ENCODE measurements around the gene ALDH9A1. TPM values are rescaled to one million over a fixed set of nuclear protein-coding genes. Genes with fewer than 3 reads are reported as not detected.
"Not testable (repeated sequence)": the region's sequence is repeated elsewhere in the genome, so short reads cannot be mapped to it uniquely, and the experiment has no call there.

The ALDH9A1 gene
- polyA plus RNA-seq, 4 donors: 53.0 to 73.2 (median 60.3) TPM

- no peak for FAIRE-seq
- Histone ChIP-seq H3K9me3 (ENCODE audit: control insufficient read depth in 2 of 2, insufficient read depth in 1 of 2, low read depth in 1 of 2, low read length in 1 of 2) (peaks cover 0 to 4% of the 10 kb centered on the region in 2 donors), H3K36me3 (ENCODE audit: control insufficient read depth in 3 of 3, insufficient read depth in 2 of 3, low read depth in 1 of 3, low read length in 3 of 3) (peaks cover 12 to 20% (median 20%) of the 10 kb centered on the region in 3 donors), H3K27me3 (ENCODE audit: control insufficient read depth in 3 of 3, insufficient read depth in 3 of 3, low read length in 3 of 3) (no peaks in the 10 kb centered on the region), H3K4me1 (ENCODE audit: control insufficient read depth in 3 of 3, insufficient read depth in 2 of 3, low read depth in 1 of 3, low read length in 2 of 3) (no peaks in the 10 kb centered on the region), H3K27ac (ENCODE audit: low read depth in 1 of 3, low read length in 2 of 3) (no peak overlapping the region), H3K4me3 (ENCODE audit: low read depth in 1 of 3, low read length in 3 of 3) (no peak overlapping the region)
- no peak for DNase-seq
- WGBS, 3 donors: 0 to 61% (median 10%) methylated on average over 1 of the region's 1 CpG
These were observed 14.4 kb downstream of the ALDH9A1 start for GRCh38 chr1:165683848-165684485.

- DNase-seq; H3K4me1 ChIP-seq (ENCODE audit: control insufficient read depth in 3 of 3, insufficient read depth in 2 of 3, low read depth in 1 of 3, low read length in 2 of 3); FAIRE-seq; H3K27me3 ChIP-seq (ENCODE audit: control insufficient read depth in 3 of 3, insufficient read depth in 3 of 3, low read length in 3 of 3); H3K9me3 ChIP-seq (ENCODE audit: control insufficient read depth in 2 of 2, insufficient read depth in 1 of 2, low read depth in 1 of 2, low read length in 1 of 2); H3K27ac ChIP-seq (ENCODE audit: low read depth in 1 of 3, low read length in 2 of 3); H3K4me3 ChIP-seq (ENCODE audit: low read depth in 1 of 3, low read length in 3 of 3): not testable (repeated sequence)
- peaks cover 14 to 30% (median 25%) of the 10 kb centered on the region in 3 donors for H3K36me3 ChIP-seq (ENCODE audit: control insufficient read depth in 3 of 3, insufficient read depth in 2 of 3, low read depth in 1 of 3, low read length in 3 of 3)
- WGBS, 3 donors: 94 to 99% (median 97%) methylated on average over 4 of the region's 4 CpGs
These were observed 17.6 kb downstream of the ALDH9A1 start for GRCh38 chr1:165680773-165681172.

GRCh38 chr1:165680303-165680702, 18.1 kb downstream of the ALDH9A1 start:
- Histone ChIP-seq H3K27me3 (ENCODE audit: control insufficient read depth in 3 of 3, insufficient read depth in 3 of 3, low read length in 3 of 3) (no peaks in the 10 kb centered on the region), H3K27ac (ENCODE audit: low read depth in 1 of 3, low read length in 2 of 3) (no peak overlapping the region), H3K4me3 (ENCODE audit: low read depth in 1 of 3, low read length in 3 of 3) (no peak overlapping the region), H3K9me3 (ENCODE audit: control insufficient read depth in 2 of 2, insufficient read depth in 1 of 2, low read depth in 1 of 2, low read length in 1 of 2) (no peaks in the 10 kb centered on the region), H3K4me1 (ENCODE audit: control insufficient read depth in 3 of 3, insufficient read depth in 2 of 3, low read depth in 1 of 3, low read length in 2 of 3) (no peaks in the 10 kb centered on the region), H3K36me3 (ENCODE audit: control insufficient read depth in 3 of 3, insufficient read depth in 2 of 3, low read depth in 1 of 3, low read length in 3 of 3) (peaks cover 14 to 28% (median 25%) of the 10 kb centered on the region in 3 donors)
- WGBS, 3 donors: 53 to 88% (median 81%) methylated on average over 2 of the region's 2 CpGs
- no peak for FAIRE-seq
- no peak for DNase-seq

GRCh38 chr1:165679282-165680036, 18.9 kb downstream of the ALDH9A1 start:
- Histone ChIP-seq H3K36me3 (ENCODE audit: control insufficient read depth in 3 of 3, insufficient read depth in 2 of 3, low read depth in 1 of 3, low read length in 3 of 3) (peaks cover 14 to 29% (median 28%) of the 10 kb centered on the region in 3 donors), H3K27me3 (ENCODE audit: control insufficient read depth in 3 of 3, insufficient read depth in 3 of 3, low read length in 3 of 3) (no peaks in the 10 kb centered on the region), H3K4me1 (ENCODE audit: control insufficient read depth in 3 of 3, insufficient read depth in 2 of 3, low read depth in 1 of 3, low read length in 2 of 3) (no peaks in the 10 kb centered on the region), H3K9me3 (ENCODE audit: control insufficient read depth in 2 of 2, insufficient read depth in 1 of 2, low read depth in 1 of 2, low read length in 1 of 2) (no peaks in the 10 kb centered on the region), H3K4me3 (ENCODE audit: low read depth in 1 of 3, low read length in 3 of 3) (no peak overlapping the region), H3K27ac (ENCODE audit: low read depth in 1 of 3, low read length in 2 of 3) (no peak overlapping the region)
- DNase-seq: no peak
- 37 to 83% (median 42%) methylated on average over 1 of the region's 1 CpG for WGBS, 3 donors
- no peak for FAIRE-seq

- Histone ChIP-seq H3K36me3 (ENCODE audit: control insufficient read depth in 3 of 3, insufficient read depth in 2 of 3, low read depth in 1 of 3, low read length in 3 of 3) (peaks cover 14 to 30% (median 28%) of the 10 kb centered on the region in 3 donors), H3K9me3 (ENCODE audit: control insufficient read depth in 2 of 2, insufficient read depth in 1 of 2, low read depth in 1 of 2, low read length in 1 of 2) (no peaks in the 10 kb centered on the region), H3K4me1 (ENCODE audit: control insufficient read depth in 3 of 3, insufficient read depth in 2 of 3, low read depth in 1 of 3, low read length in 2 of 3) (no peaks in the 10 kb centered on the region), H3K27me3 (ENCODE audit: control insufficient read depth in 3 of 3, insufficient read depth in 3 of 3, low read length in 3 of 3) (no peaks in the 10 kb centered on the region), H3K4me3 (ENCODE audit: low read depth in 1 of 3, low read length in 3 of 3) (no peak overlapping the region), H3K27ac (ENCODE audit: low read depth in 1 of 3, low read length in 2 of 3) (no peak overlapping the region)
- FAIRE-seq (no peak), DNase-seq (no peak)
- 4 to 36% (median 18%) methylated on average over 2 of the region's 2 CpGs for WGBS, 3 donors
These were observed 19.9 kb downstream of the ALDH9A1 start for GRCh38 chr1:165678509-165678908.

GRCh38 chr1:165675794-165676193, 22.6 kb downstream of the ALDH9A1 start:
- FAIRE-seq: no peak
- H3K4me1 ChIP-seq (ENCODE audit: control insufficient read depth in 3 of 3, insufficient read depth in 2 of 3, low read depth in 1 of 3, low read length in 2 of 3): no peaks in the 10 kb centered on the region
- 95 to 100% (median 97%) methylated on average over 1 of the region's 1 CpG for WGBS, 3 donors
- H3K27me3 ChIP-seq (ENCODE audit: control insufficient read depth in 3 of 3, insufficient read depth in 3 of 3, low read length in 3 of 3): no peaks in the 10 kb centered on the region
- H3K9me3 ChIP-seq (ENCODE audit: control insufficient read depth in 2 of 2, insufficient read depth in 1 of 2, low read depth in 1 of 2, low read length in 1 of 2): no peaks in the 10 kb centered on the region
- no peak for DNase-seq
- no peak overlapping the region for H3K4me3 ChIP-seq (ENCODE audit: low read depth in 1 of 3, low read length in 3 of 3)
- no peak overlapping the region for H3K27ac ChIP-seq (ENCODE audit: low read depth in 1 of 3, low read length in 2 of 3)
- peaks cover 9 to 30% (median 24%) of the 10 kb centered on the region in 3 donors for H3K36me3 ChIP-seq (ENCODE audit: control insufficient read depth in 3 of 3, insufficient read depth in 2 of 3, low read depth in 1 of 3, low read length in 3 of 3)

GRCh38 chr1:165674599-165674998, 23.8 kb downstream of the ALDH9A1 start:
- H3K4me1 ChIP-seq (ENCODE audit: control insufficient read depth in 3 of 3, insufficient read depth in 2 of 3, low read depth in 1 of 3, low read length in 2 of 3): no peaks in the 10 kb centered on the region
- H3K27me3 ChIP-seq (ENCODE audit: control insufficient read depth in 3 of 3, insufficient read depth in 3 of 3, low read length in 3 of 3): no peaks in the 10 kb centered on the region
- H3K9me3 ChIP-seq (ENCODE audit: control insufficient read depth in 2 of 2, insufficient read depth in 1 of 2, low read depth in 1 of 2, low read length in 1 of 2): no peaks in the 10 kb centered on the region
- FAIRE-seq: no peak
- WGBS, 3 donors: 90 to 94% (median 91%) methylated on average over 8 of the region's 8 CpGs
- H3K4me3 ChIP-seq (ENCODE audit: low read depth in 1 of 3, low read length in 3 of 3): no peak overlapping the region
- H3K36me3 ChIP-seq (ENCODE audit: control insufficient read depth in 3 of 3, insufficient read depth in 2 of 3, low read depth in 1 of 3, low read length in 3 of 3): peaks cover 3 to 34% (median 18%) of the 10 kb centered on the region in 3 donors
- no peak for DNase-seq
- no peak overlapping the region for H3K27ac ChIP-seq (ENCODE audit: low read depth in 1 of 3, low read length in 2 of 3)

- Histone ChIP-seq H3K27me3 (ENCODE audit: control insufficient read depth in 3 of 3, insufficient read depth in 3 of 3, low read length in 3 of 3) (no peaks in the 10 kb centered on the region), H3K9me3 (ENCODE audit: control insufficient read depth in 2 of 2, insufficient read depth in 1 of 2, low read depth in 1 of 2, low read length in 1 of 2) (no peaks in the 10 kb centered on the region), H3K27ac (ENCODE audit: low read depth in 1 of 3, low read length in 2 of 3) (no peak overlapping the region), H3K4me3 (ENCODE audit: low read depth in 1 of 3, low read length in 3 of 3) (no peak overlapping the region), H3K36me3 (ENCODE audit: control insufficient read depth in 3 of 3, insufficient read depth in 2 of 3, low read depth in 1 of 3, low read length in 3 of 3) (peaks cover 4 to 31% (median 14%) of the 10 kb centered on the region in 3 donors), H3K4me1 (ENCODE audit: control insufficient read depth in 3 of 3, insufficient read depth in 2 of 3, low read depth in 1 of 3, low read length in 2 of 3) (no peaks in the 10 kb centered on the region)
- 92 to 96% (median 92%) methylated on average over 2 of the region's 2 CpGs for WGBS, 3 donors
- DNase-seq (no peak), FAIRE-seq (no peak)
These were observed 26.8 kb downstream of the ALDH9A1 start for GRCh38 chr1:165671526-165671925.
